ENCODE data around the gene MYL5. TPM values are rescaled to one million over a fixed set of nuclear protein-coding genes. Genes with fewer than 3 reads are reported as not detected.

The MYL5 gene
- polyA plus RNA-seq, 1 donor from 2014 or later, result 15.1 TPM

GRCh38 chr4:649751-650310 is 24.5 kb upstream of the MYL5 start:
- Histone ChIP-seq H3K9me2 (ENCODE audit: insufficient read depth, low read length) (no peaks in the 10 kb centered on the region), H3K27ac (ENCODE audit: low read length) (no peak overlapping the region), H3K4me2 (ENCODE audit: low read length) (no peak overlapping the region), H3K36me3 (ENCODE audit: insufficient read depth, low read length) (no peaks in the 10 kb centered on the region), H3F3A (ENCODE audit: insufficient read depth, low read length, poor library complexity, severe bottlenecking) (no peaks in the 10 kb centered on the region), H3K27me3 (ENCODE audit: insufficient read depth, low read depth, low read length) (no peaks in the 10 kb centered on the region), H3K9me3 (ENCODE audit: low read length) (no peaks in the 10 kb centered on the region), H3K9ac (ENCODE audit: low read length) (no peak overlapping the region), H4K20me1 (ENCODE audit: insufficient read depth) (no peaks in the 10 kb centered on the region), H3K79me2 (replicated peaks; ENCODE audit: insufficient read depth, low read length) (no peaks in the 10 kb centered on the region), H2AFZ (ENCODE audit: low read depth, low read length) (no peak overlapping the region), H3K4me3 (ENCODE audit: low read length) (no peak overlapping the region)
- TF ChIP-seq RAD21 (conservative IDR thresholded peaks at IDR 0.05), result no peak
- TF ChIP-seq REST (IDR thresholded peaks at IDR 0.05; ENCODE audit: borderline replicate concordance), result no peak
- TF ChIP-seq CTCF (IDR thresholded peaks at IDR 0.05; ENCODE audit: poor library complexity, severe bottlenecking), result no peak
- TF ChIP-seq EZH2 (IDR thresholded peaks at IDR 0.05; ENCODE audit: borderline replicate concordance, insufficient read depth, low read length, poor library complexity, severe bottlenecking), result no peak
- TF ChIP-seq SMC3 (conservative IDR thresholded peaks at IDR 0.05; ENCODE audit: poor library complexity), result no peak
- no peak for TF ChIP-seq EP300 (conservative IDR thresholded peaks at IDR 0.05; ENCODE audit: poor library complexity, severe bottlenecking)
- TF ChIP-seq TAF1 (IDR thresholded peaks at IDR 0.05; ENCODE audit: low read depth), result no peak
- TF ChIP-seq POLR2AphosphoS5 (IDR thresholded peaks at IDR 0.05), result no peak
- TF ChIP-seq MXI1 (conservative IDR thresholded peaks at IDR 0.05; ENCODE audit: poor library complexity, severe bottlenecking), result no peak

DNA sequence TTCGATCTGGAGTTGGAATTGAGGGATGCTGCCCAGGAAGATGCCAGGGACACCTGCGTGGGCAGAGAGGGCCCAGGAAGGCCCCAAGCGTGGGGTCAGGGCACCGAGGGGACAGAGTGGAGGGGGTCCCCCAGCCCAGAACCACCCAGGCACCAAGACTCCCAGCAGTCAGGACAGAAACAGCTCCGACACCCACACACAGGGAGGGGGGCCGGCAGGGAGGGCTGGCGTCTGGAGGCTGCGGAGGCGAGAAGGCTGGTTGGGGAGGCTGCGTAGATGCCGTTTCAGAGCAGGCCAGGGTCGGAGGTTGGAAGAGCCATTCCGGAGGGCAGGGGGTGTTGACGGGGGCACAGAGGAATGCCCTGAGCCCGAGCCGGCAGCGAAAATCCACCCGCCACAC is 23.9 kb upstream of the MYL5 start:
- TF ChIP-seq EP300 (conservative IDR thresholded peaks at IDR 0.05; ENCODE audit: poor library complexity, severe bottlenecking), result no peak
- no peak for TF ChIP-seq MXI1 (conservative IDR thresholded peaks at IDR 0.05; ENCODE audit: poor library complexity, severe bottlenecking)
- no peak for TF ChIP-seq POLR2AphosphoS5 (IDR thresholded peaks at IDR 0.05)
- no peaks in the 10 kb centered on the region for H3K9me2 ChIP-seq (ENCODE audit: insufficient read depth, low read length)
- H3K9me3 ChIP-seq (ENCODE audit: low read length), result no peaks in the 10 kb centered on the region
- H3F3A ChIP-seq (ENCODE audit: insufficient read depth, low read length, poor library complexity, severe bottlenecking), result no peaks in the 10 kb centered on the region
- H3K27me3 ChIP-seq (ENCODE audit: insufficient read depth, low read depth, low read length), result no peaks in the 10 kb centered on the region
- H3K27ac ChIP-seq (ENCODE audit: low read length), result no peak overlapping the region
- no peak overlapping the region for H3K4me3 ChIP-seq (ENCODE audit: low read length)
- no peak overlapping the region for H3K9ac ChIP-seq (ENCODE audit: low read length)
- H4K20me1 ChIP-seq (ENCODE audit: insufficient read depth), result no peaks in the 10 kb centered on the region
- no peaks in the 10 kb centered on the region for H3K79me2 ChIP-seq (replicated peaks; ENCODE audit: insufficient read depth, low read length)
- no peak overlapping the region for H2AFZ ChIP-seq (ENCODE audit: low read depth, low read length)
- H3K4me2 ChIP-seq (ENCODE audit: low read length), result no peak overlapping the region
- no peaks in the 10 kb centered on the region for H3K36me3 ChIP-seq (ENCODE audit: insufficient read depth, low read length)

Measured in neural cell (in vitro differentiated cells).